IMR-90 (cell line): ENCODE results near the gene PDLIM1. TPM values are rescaled to one million over a fixed set of nuclear protein-coding genes. Genes with fewer than 3 reads are reported as not detected.

Experiments
- ATAC-seq: fragments of 200-7000 bp; cut with Tn5 transposase; 2 replicates; pipeline ENCODE4 v1.9.1; 2020; ENCODE audit warnings: low read depth, mild to moderate bottlenecking, moderate library complexity
- BruUV-seq: library from RNA; stranded (reverse); fragments of 400-500 nt; replicated peaks from 2 replicates; lab custom pipeline; 2021; lab: Mats Ljungman, UMichigan
- CTCF ChIA-PET: fragments of 300-600 bp; formaldehyde crosslinking; extraction: SDS; loops from one replicate; lab custom pipeline; 2021; ENCODE audit warnings: antibody characterized with exemption; lab: Yijun Ruan, JAX
- POLR2A ChIA-PET: fragments of 300-600 bp; sonication (Branson Sonifier 250); formaldehyde crosslinking; loops from one replicate; lab custom pipeline; 2022; ENCODE audit warnings: antibody characterized with exemption; ENCODE audit not compliant: unreplicated experiment; lab: Charles Lee
- DNase-seq: peaks from one replicate; pipeline ENCODE4 v3.0.0; 2013
- H2AFZ ChIP-seq: replicated peaks from 2 replicates; pipeline ENCODE3; 2013; ENCODE audit warnings: low read length, mild to moderate bottlenecking; ENCODE audit not compliant: poor library complexity
- H2AK5ac ChIP-seq: 2 replicates; pipeline ENCODE4 v1.6.1; 2013; ENCODE audit warnings: low read depth, low read length, inconsistent platforms
- H2AK9ac ChIP-seq: replicated peaks from 2 replicates; pipeline ENCODE3; 2013; ENCODE audit warnings: mild to moderate bottlenecking, low read depth, low read length, moderate library complexity; ENCODE audit not compliant: poor library complexity
- H2BK120ac ChIP-seq: 2 replicates; pipeline ENCODE4 v1.6.1; 2013; ENCODE audit warnings: low read depth, low read length, inconsistent platforms
- H2BK15ac ChIP-seq: 3 replicates; pipeline ENCODE4 v1.6.1; 2013; ENCODE audit warnings: low read depth, low read length, inconsistent platforms
- H2BK20ac ChIP-seq: 2 replicates; pipeline ENCODE4 v1.6.1; 2013; ENCODE audit warnings: low read depth, mild to moderate bottlenecking, inconsistent platforms, low read length, moderate library complexity
- H2BK5ac ChIP-seq: 2 replicates; pipeline ENCODE4 v1.6.1; 2013; ENCODE audit warnings: mild to moderate bottlenecking, low read depth, low read length, inconsistent platforms; ENCODE audit not compliant: poor library complexity, severe bottlenecking
- H3K14ac ChIP-seq: replicated peaks from 2 replicates; pipeline ENCODE4 v1.6.1; 2013; ENCODE audit warnings: low read depth, low read length, inconsistent platforms
- H3K18ac ChIP-seq: 2 replicates; pipeline ENCODE4 v1.6.1; 2013; ENCODE audit warnings: low read depth, low read length, control low read depth
- H3K23ac ChIP-seq: 2 replicates; pipeline ENCODE4 v1.6.1; 2013; ENCODE audit warnings: low read depth, low read length, inconsistent platforms
- H3K27ac ChIP-seq: 2 replicates; pipeline ENCODE4 v1.5.1; 2013; ENCODE audit warnings: mild to moderate bottlenecking, control low read depth, low read length; ENCODE audit not compliant: insufficient read depth
- H3K27me3 ChIP-seq: 2 replicates; pipeline ENCODE4 v1.6.1; 2013; ENCODE audit warnings: low read length; ENCODE audit not compliant: control insufficient read depth, insufficient read depth
- H3K36me3 ChIP-seq: 2 replicates; pipeline ENCODE4 v1.6.1; 2013; ENCODE audit warnings: low read length, mixed read lengths; ENCODE audit not compliant: control insufficient read depth, insufficient read depth
- H3K4ac ChIP-seq: 2 replicates; pipeline ENCODE4 v1.6.1; 2013; ENCODE audit warnings: low read depth, low read length, inconsistent platforms
- H3K4me1 ChIP-seq: 2 replicates; pipeline ENCODE4 v1.6.1; 2013; ENCODE audit warnings: low read length, mixed read lengths; ENCODE audit not compliant: control insufficient read depth, insufficient read depth
- H3K4me2 ChIP-seq: 2 replicates; pipeline ENCODE4 v1.6.1; 2013; ENCODE audit warnings: low read depth, mild to moderate bottlenecking, control low read depth, low read length, moderate library complexity
- H3K4me3 ChIP-seq: 2 replicates; pipeline ENCODE4 v1.5.1; 2013; ENCODE audit warnings: low read depth, mild to moderate bottlenecking, control low read depth, low read length, moderate library complexity; ENCODE audit not compliant: insufficient read depth
- H3K56ac ChIP-seq: 2 replicates; pipeline ENCODE4 v1.6.1; 2013; ENCODE audit warnings: low read length, inconsistent platforms; ENCODE audit not compliant: insufficient read depth; ENCODE audit errors: extremely low read depth
- H3K79me1 ChIP-seq, 2 experiments: 2 replicates each; pipeline ENCODE4 v1.6.1; 2013; ENCODE audit warnings: low read length in 2 of 2, inconsistent platforms in 1 of 2, low read depth in 1 of 2
- H3K9ac ChIP-seq: 2 replicates; pipeline ENCODE4 v1.6.1; 2013; ENCODE audit warnings: low read depth, low read length, control low read depth
- H3K9me1 ChIP-seq: 2 replicates; pipeline ENCODE4 v1.6.1; 2013; ENCODE audit warnings: low read length, inconsistent platforms; ENCODE audit not compliant: insufficient read depth
- H3K9me3 ChIP-seq: 2 replicates; pipeline ENCODE4 v1.6.1; 2013; ENCODE audit warnings: low read length; ENCODE audit not compliant: control insufficient read depth, insufficient read depth
- H4K20me1 ChIP-seq: 2 replicates; pipeline ENCODE4 v1.6.1; 2013; ENCODE audit warnings: low read length, inconsistent platforms; ENCODE audit not compliant: insufficient read depth
- H4K5ac ChIP-seq: 2 replicates; pipeline ENCODE4 v1.6.1; 2013; ENCODE audit warnings: mild to moderate bottlenecking, low read depth, low read length, control low read depth
- H4K8ac ChIP-seq, 2 experiments: 2 replicates each; pipeline ENCODE4 v1.6.1; 2013; ENCODE audit warnings: low read depth in 2 of 2, low read length in 2 of 2, control low read depth in 1 of 2, inconsistent platforms in 1 of 2
- H4K91ac ChIP-seq: 2 replicates; pipeline ENCODE4 v1.6.1; 2013; ENCODE audit warnings: low read depth, low read length, inconsistent platforms; ENCODE audit not compliant: insufficient read depth
- BHLHE40 ChIP-seq: fragments of 150-350 bp; IDR thresholded peaks from 2 replicates; pipeline ENCODE4 v1.6.1; 2016; ENCODE audit warnings: mild to moderate bottlenecking, low read depth, low read length
- CEBPB ChIP-seq: IDR thresholded peaks from 2 replicates; pipeline ENCODE4 v1.6.1; 2012; ENCODE audit warnings: low read depth, low read length, improper control_type of control experiment
- CHD1 ChIP-seq: IDR thresholded peaks from 2 replicates; pipeline ENCODE4 v1.6.1; 2012; ENCODE audit warnings: low read depth, low read length, improper control_type of control experiment
- MAFK ChIP-seq: IDR thresholded peaks from 2 replicates; pipeline ENCODE4 v1.6.1; 2012; ENCODE audit warnings: low read depth, low read length, improper control_type of control experiment
- MAZ ChIP-seq: IDR thresholded peaks from 2 replicates; pipeline ENCODE4 v1.6.1; 2012; ENCODE audit warnings: low read depth, mild to moderate bottlenecking, low read length, improper control_type of control experiment, moderate library complexity, borderline replicate concordance
- MXI1 ChIP-seq: IDR thresholded peaks from 2 replicates; pipeline ENCODE4 v1.6.1; 2012; ENCODE audit warnings: low read depth, mild to moderate bottlenecking, low read length, moderate library complexity, borderline replicate concordance
- POLR2A ChIP-seq: IDR thresholded peaks from 2 replicates; pipeline ENCODE4 v1.6.1; 2012; ENCODE audit warnings: mild to moderate bottlenecking, low read depth, low read length
- RCOR1 ChIP-seq: IDR thresholded peaks from 2 replicates; pipeline ENCODE4 v1.6.1; 2012; ENCODE audit warnings: mild to moderate bottlenecking, low read length, improper control_type of control experiment; ENCODE audit not compliant: insufficient replicate concordance
- RFX5 ChIP-seq: IDR thresholded peaks from 2 replicates; pipeline ENCODE4 v1.8.0; 2012; ENCODE audit warnings: low read depth, mild to moderate bottlenecking, low read length, moderate library complexity
- SMC3 ChIP-seq: fragments of 150-350 bp; IDR thresholded peaks from 2 replicates; pipeline ENCODE4 v1.6.1; 2016; ENCODE audit warnings: low read depth, mild to moderate bottlenecking, antibody characterized with exemption, low read length, moderate library complexity
- WGBS, 2 experiments: methylation state at CpG; one replicate each; pipeline versions ENCODE4 v1.1.5 to v1.1.7; 2013; ENCODE audit warnings: missing lambda C conversion rate in 2 of 2; ENCODE audit not compliant: insufficient read length in 1 of 2; ENCODE audit errors: extremely low coverage in 2 of 2; 5-methylcytosine and 5-hydroxymethylcytosine counted together
- dilution Hi-C: fragments of 300-500 bp; cut with HindIII; formaldehyde crosslinking; loops from one replicate; pipeline ENCODE4 v1.14.3; 2018; ENCODE audit warnings: low sequenced_read_pairs; ENCODE audit not compliant: unreplicated experiment
- in situ Hi-C: fragments of 300-500 bp; cut with MboI; formaldehyde crosslinking; loops from 3 replicates; pipeline ENCODE4 v1.14.3; 2019; ENCODE audit warnings: low sequenced_read_pairs, inconsistent platforms, mixed read lengths
- intact Hi-C: fragments of 100-400 bp; cut with micrococcal nuclease; formaldehyde crosslinking; loops from 2 replicates; pipeline ENCODE4 v1.10.0; 2022
- polyA plus RNA-seq, 3 experiments: library from polyadenylated mRNA; depleted of rRNA; stranded (reverse); fragments of >200 nt; gene quantifications; 2 replicates each; pipeline ENCODE4 v1.2.3, GENCODE V29; 2012; ENCODE audit warnings: low replicate concordance in 1 of 3
- total RNA-seq: library from RNA; depleted of rRNA; stranded (reverse); fragments of >200 nt; gene quantifications from 2 replicates; pipeline ENCODE4 v1.2.3, GENCODE V29; 2012
- TF ChIP-seq, protein P1 (sequence below): conservative IDR thresholded peaks from 2 replicates; pipeline ENCODE4 v1.5.1; 2012; ENCODE audit warnings: mild to moderate bottlenecking, low read depth, low read length, improper control_type of control experiment
- TF ChIP-seq, protein P2 (sequence below): fragments of 150-350 bp; IDR thresholded peaks from 2 replicates; pipeline ENCODE4 v1.6.1; 2017; ENCODE audit warnings: mild to moderate bottlenecking, antibody characterized with exemption, low read length, low read depth
- TF ChIP-seq, protein P3 (sequence below): fragments of 150-350 bp; IDR thresholded peaks from 2 replicates; pipeline ENCODE4 v1.6.1; 2016; ENCODE audit warnings: low read depth, mild to moderate bottlenecking, low read length, moderate library complexity, borderline replicate concordance

PDLIM1 gene
- total and polyA plus RNA-seq, 2 of the 4 experiments (the other 2 are of a cell fraction), result 30.1 to 187 TPM

DNA sequence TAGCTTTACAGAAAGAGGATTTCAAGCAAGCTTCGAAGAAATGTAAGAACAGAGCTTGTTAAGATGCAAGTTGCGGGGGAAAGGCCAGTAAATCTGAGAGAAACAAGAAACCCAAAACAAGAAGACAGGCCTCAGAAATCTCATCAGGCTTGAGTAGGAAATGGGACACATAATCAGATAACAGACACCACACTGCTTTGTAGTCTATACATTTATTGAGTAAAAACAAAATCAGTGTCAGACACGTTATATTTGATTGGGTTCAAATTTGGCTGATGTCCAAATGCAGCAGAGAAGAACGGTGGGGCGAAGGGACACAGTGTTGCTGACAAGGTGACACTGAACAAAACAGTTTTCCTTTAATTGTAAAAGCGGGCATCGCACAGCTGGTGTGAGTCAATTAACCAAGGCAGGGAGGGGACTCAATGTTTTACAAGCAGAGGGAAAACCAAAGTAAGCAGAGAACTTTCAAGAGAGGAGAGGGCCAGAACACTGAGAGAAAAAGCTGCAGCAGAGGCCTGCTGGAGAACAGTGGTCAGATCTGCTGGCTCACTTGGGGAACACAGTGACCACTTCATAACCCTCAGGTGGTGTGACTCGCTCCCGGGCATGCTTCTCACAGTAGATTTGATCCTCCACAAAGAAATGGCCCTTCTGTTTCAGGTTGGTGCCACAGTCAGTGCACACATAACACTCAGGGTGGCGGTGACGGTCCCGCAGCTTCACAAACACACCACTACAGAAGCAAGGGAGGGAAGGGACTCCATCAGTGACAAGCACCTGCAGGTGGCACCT is 53.2 kb downstream of the PDLIM1 start:
- no peaks in the 10 kb centered on the region for H3K9me3 ChIP-seq
- H3K79me1 ChIP-seq, result peaks cover 16 to 70% of the 10 kb centered on the region in 2 experiments; a peak in 3 of 4 replicates
- peak overlapping the region; percentile 28 for H2BK5ac ChIP-seq
- H3K27ac ChIP-seq, result no peak overlapping the region
- no peak overlapping the region for H3K18ac ChIP-seq
- H2BK15ac ChIP-seq, result no peak overlapping the region
- no peak overlapping the region for H3K4ac ChIP-seq
- peak overlapping the region; percentile 23 for H3K14ac ChIP-seq
- H4K8ac ChIP-seq, result 0 out of 4 replicates have a peak overlapping the region, but pooled peaks of 1 of the 2 experiments have one; percentile 8
- no peak overlapping the region for H3K4me2 ChIP-seq
- intact Hi-C loops, result no loop called here
- CTCF ChIA-PET, result interaction anchor here (0.7 to 1.5 kb wide), 2 partner anchors 9 to 112 kb away, joined by 3 to 5 read pairs; no protein-coding TSS in a partner anchor
- in situ Hi-C loops, result loop anchor here (10.0 kb wide), 1 partner anchor 103 kb away; no protein-coding TSS in a partner anchor
- peaks cover 12% of the 10 kb centered on the region for H3K4me1 ChIP-seq
- dilution Hi-C loops, result no loop called here
- peaks cover 31% of the 10 kb centered on the region for H3K9me1 ChIP-seq
- no peaks in the 10 kb centered on the region for H3K27me3 ChIP-seq
- peaks cover 19% of the 10 kb centered on the region for H4K20me1 ChIP-seq
- no peak overlapping the region for H4K5ac ChIP-seq
- DNase-seq, result peak; percentile 60
- WGBS, 2 experiments, result 53% methylated on average over 5 of the region's 12 CpGs; no CpG with 5 or more reads in 1 of the 2 experiments
- no peak overlapping the region for H2BK20ac ChIP-seq
- H2AK9ac ChIP-seq, result peak overlapping the region; percentile 52
- H2AK5ac ChIP-seq, result peak overlapping the region; percentile 35
- no peak overlapping the region for H3K56ac ChIP-seq
- POLR2A ChIA-PET, result interaction anchor here (1.0 kb wide), 1 partner anchor 10 kb away, joined by 3 read pairs; no protein-coding TSS in a partner anchor
- no peak overlapping the region; the same call in 1 of the 2 replicates for H2BK120ac ChIP-seq
- TSS peak; percentile 98 for BruUV-seq
- no peak overlapping the region for H3K9ac ChIP-seq
- H2AFZ ChIP-seq, result peak overlapping the region; percentile 15
- H3K36me3 ChIP-seq, result peaks cover 61% of the 10 kb centered on the region
- no peak overlapping the region for H3K23ac ChIP-seq
- no peak overlapping the region for H4K91ac ChIP-seq
- ATAC-seq, result peak; percentile 15; the same call in 1 of the 2 replicates
- no peak overlapping the region for H3K4me3 ChIP-seq
- TF ChIP-seq, protein P1, sequence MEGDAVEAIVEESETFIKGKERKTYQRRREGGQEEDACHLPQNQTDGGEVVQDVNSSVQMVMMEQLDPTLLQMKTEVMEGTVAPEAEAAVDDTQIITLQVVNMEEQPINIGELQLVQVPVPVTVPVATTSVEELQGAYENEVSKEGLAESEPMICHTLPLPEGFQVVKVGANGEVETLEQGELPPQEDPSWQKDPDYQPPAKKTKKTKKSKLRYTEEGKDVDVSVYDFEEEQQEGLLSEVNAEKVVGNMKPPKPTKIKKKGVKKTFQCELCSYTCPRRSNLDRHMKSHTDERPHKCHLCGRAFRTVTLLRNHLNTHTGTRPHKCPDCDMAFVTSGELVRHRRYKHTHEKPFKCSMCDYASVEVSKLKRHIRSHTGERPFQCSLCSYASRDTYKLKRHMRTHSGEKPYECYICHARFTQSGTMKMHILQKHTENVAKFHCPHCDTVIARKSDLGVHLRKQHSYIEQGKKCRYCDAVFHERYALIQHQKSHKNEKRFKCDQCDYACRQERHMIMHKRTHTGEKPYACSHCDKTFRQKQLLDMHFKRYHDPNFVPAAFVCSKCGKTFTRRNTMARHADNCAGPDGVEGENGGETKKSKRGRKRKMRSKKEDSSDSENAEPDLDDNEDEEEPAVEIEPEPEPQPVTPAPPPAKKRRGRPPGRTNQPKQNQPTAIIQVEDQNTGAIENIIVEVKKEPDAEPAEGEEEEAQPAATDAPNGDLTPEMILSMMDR, result no peak
- TF ChIP-seq RFX5 (no peak), BHLHE40 (no peak), POLR2A (no peak), MXI1 (no peak), SMC3 (no peak), CEBPB (no peak), RCOR1 (no peak), MAZ (no peak), CHD1 (no peak), MAFK (no peak)
- TF ChIP-seq, protein P2, sequence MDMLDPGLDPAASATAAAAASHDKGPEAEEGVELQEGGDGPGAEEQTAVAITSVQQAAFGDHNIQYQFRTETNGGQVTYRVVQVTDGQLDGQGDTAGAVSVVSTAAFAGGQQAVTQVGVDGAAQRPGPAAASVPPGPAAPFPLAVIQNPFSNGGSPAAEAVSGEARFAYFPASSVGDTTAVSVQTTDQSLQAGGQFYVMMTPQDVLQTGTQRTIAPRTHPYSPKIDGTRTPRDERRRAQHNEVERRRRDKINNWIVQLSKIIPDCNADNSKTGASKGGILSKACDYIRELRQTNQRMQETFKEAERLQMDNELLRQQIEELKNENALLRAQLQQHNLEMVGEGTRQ, result no peak
- TF ChIP-seq, protein P3, sequence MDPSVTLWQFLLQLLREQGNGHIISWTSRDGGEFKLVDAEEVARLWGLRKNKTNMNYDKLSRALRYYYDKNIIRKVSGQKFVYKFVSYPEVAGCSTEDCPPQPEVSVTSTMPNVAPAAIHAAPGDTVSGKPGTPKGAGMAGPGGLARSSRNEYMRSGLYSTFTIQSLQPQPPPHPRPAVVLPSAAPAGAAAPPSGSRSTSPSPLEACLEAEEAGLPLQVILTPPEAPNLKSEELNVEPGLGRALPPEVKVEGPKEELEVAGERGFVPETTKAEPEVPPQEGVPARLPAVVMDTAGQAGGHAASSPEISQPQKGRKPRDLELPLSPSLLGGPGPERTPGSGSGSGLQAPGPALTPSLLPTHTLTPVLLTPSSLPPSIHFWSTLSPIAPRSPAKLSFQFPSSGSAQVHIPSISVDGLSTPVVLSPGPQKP, result no peak
